ES-I3 (cell line): ENCODE measurements around the gene MUC13.

Experiments
- H3K36me3 ChIP-seq: 2 replicates; pipeline ENCODE4 v1.6.1; 2013; ENCODE audit warnings: mild to moderate bottlenecking, low read length, control low read depth, moderate library complexity; ENCODE audit not compliant: insufficient read depth
- H3K4me1 ChIP-seq: 2 replicates; pipeline ENCODE4 v1.6.1; 2013; ENCODE audit warnings: mild to moderate bottlenecking, control low read depth, low read length; ENCODE audit not compliant: insufficient read depth
- H3K9ac ChIP-seq: 2 replicates; pipeline ENCODE4 v1.6.1; 2013; ENCODE audit warnings: low read depth, mild to moderate bottlenecking, low read length, moderate library complexity
- H3K9me3 ChIP-seq: 2 replicates; pipeline ENCODE4 v1.6.1; 2013; ENCODE audit warnings: mild to moderate bottlenecking, low read length, moderate library complexity; ENCODE audit not compliant: control insufficient read depth, insufficient read depth

Gene MUC13, protein sequence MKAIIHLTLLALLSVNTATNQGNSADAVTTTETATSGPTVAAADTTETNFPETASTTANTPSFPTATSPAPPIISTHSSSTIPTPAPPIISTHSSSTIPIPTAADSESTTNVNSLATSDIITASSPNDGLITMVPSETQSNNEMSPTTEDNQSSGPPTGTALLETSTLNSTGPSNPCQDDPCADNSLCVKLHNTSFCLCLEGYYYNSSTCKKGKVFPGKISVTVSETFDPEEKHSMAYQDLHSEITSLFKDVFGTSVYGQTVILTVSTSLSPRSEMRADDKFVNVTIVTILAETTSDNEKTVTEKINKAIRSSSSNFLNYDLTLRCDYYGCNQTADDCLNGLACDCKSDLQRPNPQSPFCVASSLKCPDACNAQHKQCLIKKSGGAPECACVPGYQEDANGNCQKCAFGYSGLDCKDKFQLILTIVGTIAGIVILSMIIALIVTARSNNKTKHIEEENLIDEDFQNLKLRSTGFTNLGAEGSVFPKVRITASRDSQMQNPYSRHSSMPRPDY

GRCh38 chr3:124934577-124934976 lies at the start of gene MUC13:
Gene MUC13, minus strand, starts transcription at chr3:124934751. Its CDS starts 39 bp downstream, at chr3:124934712.
- no peaks in the 10 kb centered on the region for H3K36me3 ChIP-seq
- H3K4me1 ChIP-seq, result no peaks in the 10 kb centered on the region
- no peak within 1 kb of the TSS for H3K9ac ChIP-seq
- H3K9me3 ChIP-seq, result no peaks in the 10 kb centered on the region

GRCh38 chr3:124982855-124983254 lies 48.3 kb upstream of the MUC13 start:
- H3K4me1 ChIP-seq, result peaks cover 12% of the 10 kb centered on the region
- H3K9me3 ChIP-seq, result no peaks in the 10 kb centered on the region
- H3K36me3 ChIP-seq, result no peaks in the 10 kb centered on the region
- H3K9ac ChIP-seq, result no peak overlapping the region

GRCh38 chr3:124981472-124981871 lies 46.9 kb upstream of the MUC13 start:
- no peak overlapping the region for H3K9ac ChIP-seq
- no peaks in the 10 kb centered on the region for H3K36me3 ChIP-seq
- peaks cover 12% of the 10 kb centered on the region for H3K4me1 ChIP-seq

DNA sequence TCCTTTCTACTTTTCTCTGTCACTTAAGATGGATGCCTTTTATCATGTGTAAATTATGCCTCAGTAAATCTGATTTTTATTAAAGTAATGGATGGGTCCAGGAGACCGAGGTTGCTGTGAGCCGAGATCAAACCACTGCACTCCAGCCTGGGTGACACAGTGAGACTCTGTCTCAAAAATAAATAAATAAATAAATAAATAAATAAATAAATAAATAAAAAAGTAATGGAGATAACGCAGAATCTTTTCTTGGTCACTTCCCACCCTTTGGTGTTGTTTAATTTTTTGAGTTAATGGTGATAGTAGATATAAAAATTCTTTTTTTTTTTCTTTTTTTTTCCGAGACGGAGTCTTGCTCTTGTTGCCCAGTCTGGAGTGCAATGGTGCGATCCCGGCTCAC lies 44.1 kb upstream of the MUC13 start:
- Histone ChIP-seq H3K9me3 (no peaks in the 10 kb centered on the region), H3K36me3 (no peaks in the 10 kb centered on the region), H3K4me1 (no peaks in the 10 kb centered on the region; the same call in 1 of the 2 replicates), H3K9ac (no peak overlapping the region)

More at GRCh38 chr3:124981472-124981871, 46.9 kb upstream of the MUC13 start:
- H3K9me3 ChIP-seq, result no peaks in the 10 kb centered on the region

DNA sequence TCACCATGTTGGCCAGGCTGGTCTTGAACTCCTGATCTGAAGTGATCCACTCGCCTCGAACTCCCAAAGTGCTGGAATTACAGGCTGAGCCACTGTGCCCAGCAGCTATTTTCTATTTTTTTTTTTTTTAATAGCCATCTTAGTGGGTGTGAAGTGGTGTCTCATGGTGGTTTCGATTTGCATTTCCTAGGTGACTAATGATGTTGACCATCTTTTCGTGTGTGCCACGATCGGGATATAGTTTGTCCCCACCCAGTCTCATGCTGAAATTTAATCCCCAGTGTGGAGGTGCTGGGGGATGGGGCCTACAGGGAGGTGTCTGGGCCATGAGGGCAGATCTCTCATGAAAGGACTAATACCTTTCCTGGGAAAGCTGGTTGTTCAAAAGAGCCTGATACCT lies 41.8 kb upstream of the MUC13 start:
- H3K36me3 ChIP-seq, result no peaks in the 10 kb centered on the region
- H3K9me3 ChIP-seq, result no peaks in the 10 kb centered on the region
- no peaks in the 10 kb centered on the region for H3K4me1 ChIP-seq
- H3K9ac ChIP-seq, result no peak overlapping the region

GRCh38 chr3:124974691-124975090 lies 40.1 kb upstream of the MUC13 start:
- Histone ChIP-seq H3K9me3 (no peaks in the 10 kb centered on the region), H3K36me3 (peaks cover 11% of the 10 kb centered on the region; the same call in 1 of the 2 replicates), H3K9ac (no peak overlapping the region), H3K4me1 (no peaks in the 10 kb centered on the region)

DNA sequence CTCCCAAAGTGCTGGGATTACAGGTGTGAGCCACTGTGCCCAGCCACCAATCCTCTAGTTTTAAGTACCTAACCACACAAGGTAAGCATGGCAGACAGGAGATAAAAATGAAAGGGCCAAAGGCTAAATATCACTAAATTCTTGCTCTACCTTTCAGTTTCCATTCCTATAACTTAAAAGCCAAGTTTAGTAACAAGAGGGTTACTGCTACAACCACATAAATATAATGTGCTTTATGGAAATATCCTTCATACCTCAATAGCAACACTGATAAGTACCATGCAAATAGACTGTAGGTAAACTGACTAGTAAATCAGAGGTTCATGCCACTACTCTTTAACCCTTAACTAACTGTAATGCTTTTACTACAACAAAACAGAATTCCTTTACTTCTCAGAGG lies 38.7 kb upstream of the MUC13 start:
- no peaks in the 10 kb centered on the region for H3K9me3 ChIP-seq
- H3K9ac ChIP-seq, result no peak overlapping the region
- H3K36me3 ChIP-seq, result peaks cover 11% of the 10 kb centered on the region; the same call in 1 of the 2 replicates
- H3K4me1 ChIP-seq, result no peaks in the 10 kb centered on the region

GRCh38 chr3:124972457-124972856 lies 37.9 kb upstream of the MUC13 start:
- Histone ChIP-seq H3K36me3 (peaks cover 11% of the 10 kb centered on the region; the same call in 1 of the 2 replicates), H3K9me3 (no peaks in the 10 kb centered on the region), H3K9ac (no peak overlapping the region), H3K4me1 (no peaks in the 10 kb centered on the region)

GRCh38 chr3:124969963-124970722 lies 35.6 kb upstream of the MUC13 start:
- Histone ChIP-seq H3K4me1 (no peaks in the 10 kb centered on the region), H3K36me3 (peaks cover 11% of the 10 kb centered on the region; the same call in 1 of the 2 replicates), H3K9ac (no peak overlapping the region), H3K9me3 (no peaks in the 10 kb centered on the region)

DNA sequence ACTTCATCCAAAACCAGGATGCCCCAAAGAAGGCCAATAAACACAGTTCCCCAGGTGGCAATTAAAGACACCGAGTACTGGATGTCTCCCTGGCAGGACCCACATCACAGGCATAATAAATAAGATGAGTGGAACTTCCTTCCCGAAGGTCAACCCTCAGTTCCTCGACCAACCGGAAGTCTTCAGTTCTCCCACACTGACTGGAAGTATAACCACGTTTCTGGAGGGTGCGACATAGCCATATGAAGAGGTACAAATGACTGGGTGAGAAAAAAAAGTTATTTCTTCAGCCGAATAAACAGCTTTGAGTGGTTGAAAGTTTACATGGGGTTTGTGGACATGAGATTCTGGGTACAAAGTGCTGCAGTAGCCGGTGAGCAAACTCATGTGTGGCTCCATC lies 34.6 kb upstream of the MUC13 start:
- Histone ChIP-seq H3K36me3 (peaks cover 11% of the 10 kb centered on the region; the same call in 1 of the 2 replicates), H3K9ac (no peak overlapping the region), H3K4me1 (no peaks in the 10 kb centered on the region), H3K9me3 (no peaks in the 10 kb centered on the region)

DNA sequence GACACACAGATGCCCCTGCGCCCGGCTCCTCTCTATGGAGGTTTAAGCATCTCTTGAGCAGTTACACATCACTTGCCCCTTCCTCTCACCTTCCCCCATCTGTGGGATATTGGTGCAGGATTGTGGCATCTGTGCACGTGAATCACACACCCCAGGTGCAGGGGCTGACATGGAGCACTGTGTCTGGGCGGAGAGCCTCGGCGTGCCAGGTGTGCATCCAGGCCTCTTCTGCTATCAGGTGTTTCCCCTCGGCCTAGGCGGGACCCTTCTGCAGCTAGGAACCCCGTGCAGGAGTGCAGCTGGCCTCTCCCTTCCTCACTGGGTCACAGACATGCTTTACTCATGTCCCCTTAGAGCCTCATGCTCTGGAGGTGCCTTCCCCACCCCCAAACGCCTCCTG lies 33.4 kb upstream of the MUC13 start:
- no peak overlapping the region for H3K9ac ChIP-seq
- peaks cover 11% of the 10 kb centered on the region; the same call in 1 of the 2 replicates for H3K36me3 ChIP-seq
- H3K9me3 ChIP-seq, result no peaks in the 10 kb centered on the region; the same call in 1 of the 2 replicates
- no peaks in the 10 kb centered on the region for H3K4me1 ChIP-seq

GRCh38 chr3:124966521-124967445 lies 32.2 kb upstream of the MUC13 start:
- peaks cover 11% of the 10 kb centered on the region; the same call in 1 of the 2 replicates for H3K36me3 ChIP-seq
- H3K4me1 ChIP-seq, result no peaks in the 10 kb centered on the region
- H3K9ac ChIP-seq, result no peak overlapping the region
- no peaks in the 10 kb centered on the region; the same call in 1 of the 2 replicates for H3K9me3 ChIP-seq

GRCh38 chr3:124965413-124965812 lies 30.9 kb upstream of the MUC13 start:
- no peak overlapping the region for H3K9ac ChIP-seq
- no peaks in the 10 kb centered on the region; the same call in 1 of the 2 replicates for H3K9me3 ChIP-seq
- H3K4me1 ChIP-seq, result no peaks in the 10 kb centered on the region
- H3K36me3 ChIP-seq, result peaks cover 4% of the 10 kb centered on the region; the same call in 1 of the 2 replicates
